H9 (cell line): Measurements from ENCODE around the gene PLA2G2C. TPM values are rescaled to one million over a fixed set of nuclear protein-coding genes. Genes with fewer than 3 reads are reported as not detected.

Source experiments
- DNase-seq: peaks from one replicate; pipeline ENCODE4 v3.0.0-alpha.2; 2017
- H2AFZ ChIP-seq: one replicate; pipeline ENCODE4 v1.6.1; 2013; ENCODE audit warnings: mild to moderate bottlenecking, low read length, control low read depth, moderate library complexity
- H2AK5ac ChIP-seq: 2 replicates; pipeline ENCODE4 v1.6.1; 2013; ENCODE audit warnings: low read length, control low read depth, mixed read lengths; ENCODE audit not compliant: insufficient read length
- H2BK120ac ChIP-seq: one replicate; pipeline ENCODE4 v1.6.1; 2013; ENCODE audit warnings: low read depth, mild to moderate bottlenecking, low read length, control low read depth, inconsistent platforms; ENCODE audit not compliant: poor library complexity, severe bottlenecking
- H2BK12ac ChIP-seq: 2 replicates; pipeline ENCODE4 v1.6.1; 2013; ENCODE audit warnings: low read length, control low read depth, mixed read lengths, low read depth; ENCODE audit not compliant: insufficient read length
- H2BK15ac ChIP-seq: 2 replicates; pipeline ENCODE4 v1.6.1; 2013; ENCODE audit warnings: low read depth, low read length, control low read depth
- H2BK20ac ChIP-seq: one replicate; pipeline ENCODE4 v1.6.1; 2013; ENCODE audit warnings: low read depth, mild to moderate bottlenecking, low read length, control low read depth, inconsistent platforms; ENCODE audit not compliant: poor library complexity, severe bottlenecking
- H2BK5ac ChIP-seq: 2 replicates; pipeline ENCODE4 v1.6.1; 2013; ENCODE audit warnings: low read length, control low read depth, mixed read lengths; ENCODE audit not compliant: insufficient read length
- H3K14ac ChIP-seq: 2 replicates; pipeline ENCODE4 v1.6.1; 2013; ENCODE audit warnings: low read length, control low read depth; ENCODE audit not compliant: insufficient read depth
- H3K18ac ChIP-seq: 2 replicates; pipeline ENCODE4 v1.6.1; 2013; ENCODE audit warnings: low read depth, mild to moderate bottlenecking, mixed read lengths, low read length, control low read depth; ENCODE audit not compliant: insufficient read length
- H3K23ac ChIP-seq: 2 replicates; pipeline ENCODE4 v1.6.1; 2013; ENCODE audit warnings: low read length, control low read depth, mixed read lengths, low read depth; ENCODE audit not compliant: insufficient read length
- H3K23me2 ChIP-seq: 2 replicates; pipeline ENCODE4 v1.6.1; 2013; ENCODE audit warnings: low read depth, mild to moderate bottlenecking, mixed read lengths, low read length, control low read depth; ENCODE audit not compliant: insufficient read length, poor library complexity, severe bottlenecking
- H3K27ac ChIP-seq: 2 replicates; pipeline ENCODE4 v1.5.1; 2013; ENCODE audit warnings: low read length, control low read depth, mixed read lengths, low read depth; ENCODE audit not compliant: insufficient read length
- H3K27me3 ChIP-seq: 2 replicates; pipeline ENCODE4 v1.6.1; 2013; ENCODE audit warnings: low read length, control low read depth, inconsistent platforms; ENCODE audit not compliant: insufficient read depth
- H3K4ac ChIP-seq: 2 replicates; pipeline ENCODE4 v1.6.1; 2013; ENCODE audit warnings: low read depth, mild to moderate bottlenecking, control low read depth, inconsistent platforms, low read length, moderate library complexity
- H3K4me1 ChIP-seq: 2 replicates; pipeline ENCODE4 v1.6.1; 2013; ENCODE audit warnings: low read length, control low read depth, inconsistent platforms; ENCODE audit not compliant: insufficient read depth
- H3K4me2 ChIP-seq: 2 replicates; pipeline ENCODE4 v1.6.1; 2013; ENCODE audit warnings: low read length, control low read depth, mixed read lengths; ENCODE audit not compliant: insufficient read length, insufficient read depth
- H3K56ac ChIP-seq: 2 replicates; pipeline ENCODE4 v1.6.1; 2013; ENCODE audit warnings: low read depth, mild to moderate bottlenecking, mixed read lengths, low read length, control low read depth; ENCODE audit not compliant: insufficient read length
- H3K79me1 ChIP-seq: 2 replicates; pipeline ENCODE4 v1.6.1; 2013; ENCODE audit warnings: low read depth, mild to moderate bottlenecking, moderate library complexity, low read length, control low read depth, inconsistent platforms; ENCODE audit not compliant: insufficient read depth, poor library complexity, severe bottlenecking
- H3K79me2 ChIP-seq: 2 replicates; pipeline ENCODE4 v1.6.1; 2013; ENCODE audit warnings: low read length, control low read depth, inconsistent platforms; ENCODE audit not compliant: insufficient read depth
- H3K9ac ChIP-seq: 2 replicates; pipeline ENCODE4 v1.6.1; 2013; ENCODE audit warnings: low read length, control low read depth, mixed read lengths; ENCODE audit not compliant: insufficient read length; ENCODE audit errors: extremely low read depth
- H3K9me3 ChIP-seq: one replicate; pipeline ENCODE4 v1.6.1; 2013; ENCODE audit warnings: low read depth, low read length, inconsistent platforms; ENCODE audit not compliant: control insufficient read depth
- H3T11ph ChIP-seq: one replicate; pipeline ENCODE4 v1.6.1; 2013; ENCODE audit warnings: mild to moderate bottlenecking, low read length, control low read depth, inconsistent platforms
- H4K20me1 ChIP-seq: one replicate; pipeline ENCODE4 v1.6.1; 2013; ENCODE audit not compliant: control insufficient read depth, insufficient read length, insufficient read depth
- H4K5ac ChIP-seq: 2 replicates; pipeline ENCODE4 v1.6.1; 2013; ENCODE audit warnings: low read depth, mild to moderate bottlenecking, mixed read lengths, low read length, control low read depth; ENCODE audit not compliant: insufficient read length
- H4K8ac ChIP-seq: replicated peaks from 2 replicates; pipeline ENCODE4 v1.6.1; 2013; ENCODE audit warnings: low read length, control low read depth, mixed read lengths, low read depth; ENCODE audit not compliant: insufficient read length
- H4K91ac ChIP-seq: 2 replicates; pipeline ENCODE4 v1.6.1; 2013; ENCODE audit warnings: low read depth, mild to moderate bottlenecking, moderate library complexity, mixed read lengths, low read length, control low read depth; ENCODE audit not compliant: insufficient read length
- H3K27ac Mint-ChIP-seq, 3 experiments: 2 replicates in 2 of 3; 3 replicates in 1 of 3; pipeline ENCODE4 v1.8.0; 2020 to 2021; ENCODE audit warnings: mixed read lengths in 3 of 3, mild to moderate bottlenecking in 1 of 3, moderate library complexity in 1 of 3
- H3K27me3 Mint-ChIP-seq: 2 replicates; pipeline ENCODE4 v1.8.0; 2021; ENCODE audit warnings: low read depth, mild to moderate bottlenecking, moderate library complexity, mixed read lengths
- H3K36me3 Mint-ChIP-seq, 3 experiments: 2 replicates in 2 of 3; 3 replicates in 1 of 3; pipeline ENCODE4 v1.8.0; 2020 to 2021; ENCODE audit warnings: low read depth in 3 of 3, mixed read lengths in 3 of 3; ENCODE audit not compliant: insufficient read depth in 1 of 3
- H3K4me1 Mint-ChIP-seq, 2 experiments: 2 replicates each; pipeline ENCODE4 v1.8.0; 2020; ENCODE audit warnings: mixed read lengths in 2 of 2
- H3K4me3 Mint-ChIP-seq, 2 experiments: 2 replicates in 1 of 2; 3 replicates in 1 of 2; pipeline ENCODE4 v1.8.0; 2020 to 2021; ENCODE audit warnings: mild to moderate bottlenecking in 2 of 2, mixed read lengths in 2 of 2, moderate library complexity in 1 of 2
- H3K9me3 Mint-ChIP-seq, 2 experiments: 2 replicates in 1 of 2; 3 replicates in 1 of 2; pipeline ENCODE4 v1.8.0; 2020; ENCODE audit warnings: mild to moderate bottlenecking in 2 of 2, mixed read lengths in 2 of 2, moderate library complexity in 1 of 2
- WGBS: extraction: QIAGEN DNeasy Blood & Tissue Kit; methylation state at CpG from one replicate; pipeline ENCODE4 v1.1.7; 2013; ENCODE audit warnings: missing lambda C conversion rate, low lambda C conversion rate, mixed read lengths; ENCODE audit not compliant: insufficient read length; ENCODE audit errors: extremely low coverage; 5-methylcytosine and 5-hydroxymethylcytosine counted together
- total RNA-seq: library from RNA; stranded (reverse); gene quantifications from 2 replicates; pipeline ENCODE4 v1.2.1, GENCODE V29; 2021
- TF ChIP-seq, protein P1 (sequence below): fragments of 200-600 bp; sonication (generic); conservative IDR thresholded peaks from 3 replicates; pipeline ENCODE4 v1.8.0; 2021; ENCODE audit warnings: antibody characterized with exemption, mild to moderate bottlenecking

The PLA2G2C gene
- total RNA-seq, 1 experiment from 2014 or later: not detected

DNA sequence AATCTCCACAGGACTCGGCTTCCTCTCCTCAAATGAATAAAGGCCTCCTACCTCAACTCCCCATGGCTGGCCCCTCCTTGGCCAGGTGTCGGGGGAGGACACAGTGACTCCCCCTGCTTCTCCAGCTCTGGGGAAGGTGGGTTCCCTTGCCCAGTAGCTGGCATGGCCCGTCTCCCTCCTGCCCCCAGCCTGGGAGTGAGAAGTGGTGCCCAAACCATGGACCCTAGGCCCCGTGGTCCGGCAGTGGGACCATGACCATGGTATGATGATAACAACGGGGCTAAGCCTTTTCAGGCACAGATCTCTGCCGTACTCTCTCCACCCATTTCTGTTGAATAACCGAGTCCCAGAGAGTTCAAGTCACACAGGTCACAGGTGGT is 36.0 kb downstream of the PLA2G2C start:
- no peaks in the 10 kb centered on the region for H3K79me1 ChIP-seq
- H2BK20ac ChIP-seq: no peak overlapping the region
- no peak overlapping the region for H3K27ac ChIP-seq
- no peaks in the 10 kb centered on the region for H3K9me3 ChIP-seq
- no peaks in the 10 kb centered on the region for H3K27me3 Mint-ChIP-seq
- H4K5ac ChIP-seq: no peak overlapping the region
- no peaks in the 10 kb centered on the region for H3K36me3 Mint-ChIP-seq
- no peak overlapping the region for H3K4me3 Mint-ChIP-seq
- no peak overlapping the region for H3T11ph ChIP-seq
- no peak overlapping the region for H3K4me2 ChIP-seq
- peaks cover 12 to 36% of the 10 kb centered on the region in 2 experiments for H3K4me1 Mint-ChIP-seq
- H3K27ac Mint-ChIP-seq: no peak overlapping the region; a peak in 1 of 7 replicates
- H3K9ac ChIP-seq: no peak overlapping the region
- H4K91ac ChIP-seq: no peak overlapping the region
- H2AFZ ChIP-seq: no peak overlapping the region
- no peak overlapping the region for H2BK15ac ChIP-seq
- no peak overlapping the region for H2BK12ac ChIP-seq
- no peak overlapping the region for H2BK120ac ChIP-seq
- H3K27me3 ChIP-seq: no peaks in the 10 kb centered on the region
- no peak overlapping the region for H3K18ac ChIP-seq
- H2BK5ac ChIP-seq: no peak overlapping the region
- no peak overlapping the region for H2AK5ac ChIP-seq
- no peaks in the 10 kb centered on the region for H3K79me2 ChIP-seq
- no peak for DNase-seq
- no peak overlapping the region for H4K8ac ChIP-seq
- no peak overlapping the region for H3K14ac ChIP-seq
- peaks cover 9% of the 10 kb centered on the region for H3K23me2 ChIP-seq
- no peaks in the 10 kb centered on the region for H4K20me1 ChIP-seq
- no peak overlapping the region for H3K4ac ChIP-seq
- TF ChIP-seq, protein P1, sequence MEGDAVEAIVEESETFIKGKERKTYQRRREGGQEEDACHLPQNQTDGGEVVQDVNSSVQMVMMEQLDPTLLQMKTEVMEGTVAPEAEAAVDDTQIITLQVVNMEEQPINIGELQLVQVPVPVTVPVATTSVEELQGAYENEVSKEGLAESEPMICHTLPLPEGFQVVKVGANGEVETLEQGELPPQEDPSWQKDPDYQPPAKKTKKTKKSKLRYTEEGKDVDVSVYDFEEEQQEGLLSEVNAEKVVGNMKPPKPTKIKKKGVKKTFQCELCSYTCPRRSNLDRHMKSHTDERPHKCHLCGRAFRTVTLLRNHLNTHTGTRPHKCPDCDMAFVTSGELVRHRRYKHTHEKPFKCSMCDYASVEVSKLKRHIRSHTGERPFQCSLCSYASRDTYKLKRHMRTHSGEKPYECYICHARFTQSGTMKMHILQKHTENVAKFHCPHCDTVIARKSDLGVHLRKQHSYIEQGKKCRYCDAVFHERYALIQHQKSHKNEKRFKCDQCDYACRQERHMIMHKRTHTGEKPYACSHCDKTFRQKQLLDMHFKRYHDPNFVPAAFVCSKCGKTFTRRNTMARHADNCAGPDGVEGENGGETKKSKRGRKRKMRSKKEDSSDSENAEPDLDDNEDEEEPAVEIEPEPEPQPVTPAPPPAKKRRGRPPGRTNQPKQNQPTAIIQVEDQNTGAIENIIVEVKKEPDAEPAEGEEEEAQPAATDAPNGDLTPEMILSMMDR: no peak
- H3K56ac ChIP-seq: no peak overlapping the region
- WGBS: no CpG with 5 or more reads among the region's 8 CpGs
- no peaks in the 10 kb centered on the region for H3K9me3 Mint-ChIP-seq
- H3K4me1 ChIP-seq: no peaks in the 10 kb centered on the region
- H3K23ac ChIP-seq: no peak overlapping the region
